Neural cell (in vitro differentiated cells): ENCODE results near the gene HOXB5.

ENCODE experiments used
- EP300 ChIP-seq: fragments of 450-650 bp; conservative IDR thresholded peaks from 2 replicates; pipeline ENCODE4 v1.6.1; 2014; ENCODE audit warnings: antibody characterized with exemption, mild to moderate bottlenecking, moderate library complexity; ENCODE audit not compliant: poor library complexity, severe bottlenecking
- EZH2 ChIP-seq: fragments of 200-600, 300-800 bp; shearing (Covaris generic), sonication (generic); IDR thresholded peaks from 2 replicates; pipeline ENCODE4 v1.6.1; 2014; ENCODE audit warnings: antibody characterized with exemption, low read length, borderline replicate concordance, mild to moderate bottlenecking; ENCODE audit not compliant: insufficient read depth, poor library complexity, severe bottlenecking
- POLR2AphosphoS5 ChIP-seq: IDR thresholded peaks from 2 replicates; pipeline ENCODE4 v1.6.1; 2012
- TAF1 ChIP-seq: IDR thresholded peaks from 2 replicates; pipeline ENCODE4 v1.6.1; 2012; ENCODE audit warnings: low read depth
- TF ChIP-seq, protein P1 (sequence below): fragments of 450-650 bp; IDR thresholded peaks from 2 replicates; pipeline ENCODE4 v1.5.1; 2014; ENCODE audit warnings: antibody characterized with exemption, mild to moderate bottlenecking, moderate library complexity; ENCODE audit not compliant: poor library complexity, severe bottlenecking
- TF ChIP-seq, protein P2 (sequence below): IDR thresholded peaks from 2 replicates; pipeline ENCODE4 v1.6.1; 2012; ENCODE audit warnings: borderline replicate concordance

DNA sequence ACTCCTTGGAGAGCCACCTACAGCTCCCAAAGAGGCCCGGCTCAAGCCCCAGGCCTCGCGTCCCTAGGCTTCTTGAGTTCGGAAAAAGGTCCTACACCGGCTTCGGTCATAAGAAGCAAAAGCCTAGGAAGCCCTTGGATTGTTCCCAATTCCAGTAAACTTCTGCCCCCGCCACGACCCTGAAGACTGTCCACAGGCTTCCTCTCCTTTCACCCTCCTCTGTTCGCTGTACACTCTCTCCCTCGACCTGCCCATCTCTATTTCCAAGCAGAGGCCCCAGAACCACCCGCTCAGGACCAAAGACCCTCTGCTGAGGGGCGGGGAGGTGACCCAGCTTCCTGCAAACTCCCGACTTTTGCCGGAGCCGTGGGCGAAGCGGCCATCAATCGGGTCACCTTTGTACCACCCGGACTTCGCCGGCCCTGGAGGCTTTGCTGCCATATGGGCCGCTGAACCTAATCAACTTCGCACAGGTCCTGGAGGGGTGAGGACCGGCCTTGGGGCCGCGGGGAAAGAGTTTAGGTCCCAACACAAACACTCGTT lies 51.4 kb downstream of the HOXB5 start:
- TF ChIP-seq, protein P1, sequence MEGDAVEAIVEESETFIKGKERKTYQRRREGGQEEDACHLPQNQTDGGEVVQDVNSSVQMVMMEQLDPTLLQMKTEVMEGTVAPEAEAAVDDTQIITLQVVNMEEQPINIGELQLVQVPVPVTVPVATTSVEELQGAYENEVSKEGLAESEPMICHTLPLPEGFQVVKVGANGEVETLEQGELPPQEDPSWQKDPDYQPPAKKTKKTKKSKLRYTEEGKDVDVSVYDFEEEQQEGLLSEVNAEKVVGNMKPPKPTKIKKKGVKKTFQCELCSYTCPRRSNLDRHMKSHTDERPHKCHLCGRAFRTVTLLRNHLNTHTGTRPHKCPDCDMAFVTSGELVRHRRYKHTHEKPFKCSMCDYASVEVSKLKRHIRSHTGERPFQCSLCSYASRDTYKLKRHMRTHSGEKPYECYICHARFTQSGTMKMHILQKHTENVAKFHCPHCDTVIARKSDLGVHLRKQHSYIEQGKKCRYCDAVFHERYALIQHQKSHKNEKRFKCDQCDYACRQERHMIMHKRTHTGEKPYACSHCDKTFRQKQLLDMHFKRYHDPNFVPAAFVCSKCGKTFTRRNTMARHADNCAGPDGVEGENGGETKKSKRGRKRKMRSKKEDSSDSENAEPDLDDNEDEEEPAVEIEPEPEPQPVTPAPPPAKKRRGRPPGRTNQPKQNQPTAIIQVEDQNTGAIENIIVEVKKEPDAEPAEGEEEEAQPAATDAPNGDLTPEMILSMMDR = no peak
- TF ChIP-seq EP300 = no peak
- TF ChIP-seq EZH2 = peak; percentile 86
- TF ChIP-seq, protein P2, sequence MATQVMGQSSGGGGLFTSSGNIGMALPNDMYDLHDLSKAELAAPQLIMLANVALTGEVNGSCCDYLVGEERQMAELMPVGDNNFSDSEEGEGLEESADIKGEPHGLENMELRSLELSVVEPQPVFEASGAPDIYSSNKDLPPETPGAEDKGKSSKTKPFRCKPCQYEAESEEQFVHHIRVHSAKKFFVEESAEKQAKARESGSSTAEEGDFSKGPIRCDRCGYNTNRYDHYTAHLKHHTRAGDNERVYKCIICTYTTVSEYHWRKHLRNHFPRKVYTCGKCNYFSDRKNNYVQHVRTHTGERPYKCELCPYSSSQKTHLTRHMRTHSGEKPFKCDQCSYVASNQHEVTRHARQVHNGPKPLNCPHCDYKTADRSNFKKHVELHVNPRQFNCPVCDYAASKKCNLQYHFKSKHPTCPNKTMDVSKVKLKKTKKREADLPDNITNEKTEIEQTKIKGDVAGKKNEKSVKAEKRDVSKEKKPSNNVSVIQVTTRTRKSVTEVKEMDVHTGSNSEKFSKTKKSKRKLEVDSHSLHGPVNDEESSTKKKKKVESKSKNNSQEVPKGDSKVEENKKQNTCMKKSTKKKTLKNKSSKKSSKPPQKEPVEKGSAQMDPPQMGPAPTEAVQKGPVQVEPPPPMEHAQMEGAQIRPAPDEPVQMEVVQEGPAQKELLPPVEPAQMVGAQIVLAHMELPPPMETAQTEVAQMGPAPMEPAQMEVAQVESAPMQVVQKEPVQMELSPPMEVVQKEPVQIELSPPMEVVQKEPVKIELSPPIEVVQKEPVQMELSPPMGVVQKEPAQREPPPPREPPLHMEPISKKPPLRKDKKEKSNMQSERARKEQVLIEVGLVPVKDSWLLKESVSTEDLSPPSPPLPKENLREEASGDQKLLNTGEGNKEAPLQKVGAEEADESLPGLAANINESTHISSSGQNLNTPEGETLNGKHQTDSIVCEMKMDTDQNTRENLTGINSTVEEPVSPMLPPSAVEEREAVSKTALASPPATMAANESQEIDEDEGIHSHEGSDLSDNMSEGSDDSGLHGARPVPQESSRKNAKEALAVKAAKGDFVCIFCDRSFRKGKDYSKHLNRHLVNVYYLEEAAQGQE = no peak
- no peak for TF ChIP-seq POLR2AphosphoS5
- no peak for TF ChIP-seq TAF1
